Heart left ventricle (tissue), 16 donors: ENCODE measurements around the gene OR6C65. TPM values are rescaled to one million over a fixed set of nuclear protein-coding genes. Genes with fewer than 3 reads are reported as not detected.
"Not testable (repeated sequence)": the region's sequence is repeated elsewhere in the genome, so short reads cannot be mapped to it uniquely, and the experiment has no call there.

Source experiments
- ATAC-seq, 4 donors: fragments of 200-7000 bp; cut with Tn5 transposase; one replicate each; pipeline ENCODE4 v1.9.1; 2020 to 2022; ENCODE audit warnings: moderate library complexity in 4 of 4, mild to moderate bottlenecking in 3 of 4, moderate number of reproducible peaks in 1 of 4
- DNase-seq, 5 donors: peaks; one replicate each; pipeline ENCODE4 v3.0.0-alpha.2; 2020
- H3K27ac ChIP-seq, 12 donors: fragments of 200-600 bp; sonication (generic) in 4 of 12; one replicate each; pipeline versions ENCODE4 v1.5.0 to v1.8.0; 2016 to 2022; ENCODE audit warnings: mild to moderate bottlenecking in 2 of 12
- H3K27me3 ChIP-seq, 9 donors: fragments of 200-600 bp; sonication (generic) in 2 of 9; one replicate each; pipeline versions ENCODE4 v1.5.1 to v1.8.0; 2016 to 2022; ENCODE audit warnings: mild to moderate bottlenecking in 3 of 9
- H3K36me3 ChIP-seq, 9 donors: fragments of 200-600 bp; sonication (generic) in 2 of 9; one replicate each; pipeline versions ENCODE4 v1.5.0 to v1.8.0; 2018 to 2022; ENCODE audit warnings: mild to moderate bottlenecking in 2 of 9
- H3K4me1 ChIP-seq, 12 donors: fragments of 200-600 bp; sonication (generic) in 4 of 12; one replicate each; pipeline versions ENCODE4 v1.5.0 to v1.8.0; 2016 to 2022; ENCODE audit warnings: mild to moderate bottlenecking in 3 of 12
- H3K4me3 ChIP-seq, 12 donors: fragments of 200-600 bp; sonication (generic) in 4 of 12; one replicate each; pipeline versions ENCODE4 v1.5.0 to v1.8.0; 2017 to 2022; ENCODE audit warnings: mild to moderate bottlenecking in 9 of 12, moderate library complexity in 4 of 12
- H3K9me3 ChIP-seq, 12 donors: fragments of 200-600 bp; sonication (generic) in 4 of 12; one replicate each; pipeline versions ENCODE4 v1.5.0 to v1.8.0; 2016 to 2022; ENCODE audit warnings: mild to moderate bottlenecking in 1 of 12
- CTCF ChIP-seq, 12 donors: fragments of 200-600 bp; sonication (generic) in 4 of 12; IDR thresholded peaks; one replicate each; pipeline versions ENCODE4 v1.5.0 to v1.8.0; 2018 to 2022; ENCODE audit warnings: antibody characterized with exemption in 12 of 12, mild to moderate bottlenecking in 5 of 12
- POLR2A ChIP-seq, 2 donors: fragments of 450-650 bp; IDR thresholded peaks; one replicate each; pipeline ENCODE4 v1.6.1; 2017; ENCODE audit warnings: antibody characterized with exemption in 2 of 2, mild to moderate bottlenecking in 2 of 2, moderate library complexity in 2 of 2
- WGBS, 4 donors: extraction: QIAGEN DNeasy Blood & Tissue Kit in 2 of 4; methylation state at CpG; one replicate each; pipeline versions ENCODE4 v1.1.5 to v1.1.7; 2013 to 2018; 5-methylcytosine and 5-hydroxymethylcytosine counted together
- intact Hi-C, 10 donors: fragments of 100-400 bp; cut with DNase I; formaldehyde crosslinking; loops; one replicate each; pipeline versions ENCODE4 v1.11.1 to v1.14.2; 2022
- long read RNA-seq, 3 donors: library from polyadenylated mRNA; unstranded; transcript quantifications; one replicate each; pipeline ENCODE4 v2.0.0, GENCODE V29; 2020 to 2021
- polyA plus RNA-seq, 2 donors: library from polyadenylated mRNA; stranded (reverse); fragments of 200-250 nt; gene quantifications; one replicate each; pipeline ENCODE4 v1.2.3, GENCODE V29; 2013
- total RNA-seq, 9 donors: library from RNA; depleted of rRNA in 2 of 9; stranded (reverse); fragments of >200 nt in 2 of 9; fragmentation: NEBNext Ultra II Directional in 3 of 9; extraction: Animal tissue kit (Norgen Biotek cat#: 25700) in 3 of 9; gene quantifications; one replicate each; pipeline versions ENCODE4 v1.1.0 to v1.2.4, GENCODE V29; 2016 to 2023
- donor health status: ischemic (EF 13 %, LVEDD 7.1; RV severe dilation, severe dysfunction).
- donor health status: healthy with polysubstance abuse.
- donor health status: DM: no; HTN: yes; CAD: no.
- donor health status: DM: no; HTN: no; CAD: no.
- donor health status: ischemic (EF 25% LVEDD 6.9; RV normal size, moderate dysfunction).
- donor health status: ischemic (EF 25% LVEDD 5.7; RV mildly dilated, moderate dysfunction).
- donor health status: healthy.
- donor health status: DM: yes; HTN: yes; CAD: no.
- donor health status: ischemic (EF 35%, LVEDD 5.7; RV mildly dilated, moderate dysfunction).
- donor health status: nonischemic (EF 11% LVEDD 7.7; RV severe dilation, severe dysfunction).
- donor health status: DM: yes; HTN: yes; CAD: no.
- donor health status: PGD.
- donor health status: ischemic (EF 29% LVEDD 5.4; RV normal size, mild dysfunction).
- donor health status: nonischemic (EF 23%, LVEDD 6.1; RV moderate dilation, normal function).

OR6C65 gene
- total RNA-seq (not detected), polyA plus RNA-seq (not detected)
- long read RNA-seq, donor 1: 0 reads
- long read RNA-seq, donor 2: 0 reads
- long read RNA-seq, donor 3: 0 reads

GRCh38 chr12:55400229-55400628 is at the start of gene OR6C65:
Gene OR6C65 (plus strand): TSS chr12:55400529. CDS start chr12:55400529, 0 bp downstream.
- no peak within 1 kb of the TSS for H3K4me3 ChIP-seq
- ATAC-seq: no peak
- TF ChIP-seq CTCF (IDR thresholded peaks at IDR 0.05) (no peak), POLR2A (IDR thresholded peaks at IDR 0.05) (no peak)

GRCh38 chr12:55355338-55355737 is 45.0 kb upstream of the OR6C65 start:
- H3K36me3 ChIP-seq, H3K9me3 ChIP-seq, H3K4me3 ChIP-seq, ATAC-seq, H3K27ac ChIP-seq, H3K27me3 ChIP-seq, DNase-seq, H3K4me1 ChIP-seq, intact Hi-C loops: not testable (repeated sequence)
- WGBS, 4 donors: 38 to 60% (median 59%) methylated on average over 4 of the region's 4 CpGs

More at GRCh38 chr12:55400229-55400628, at the start of gene OR6C65:
- H3K4me1 ChIP-seq: no peaks in the 10 kb centered on the region
- no peak within 1 kb of the TSS for H3K27ac ChIP-seq
- peaks cover 0 to 9% (median 0%) of the 10 kb centered on the region in 12 donors for H3K9me3 ChIP-seq
- 80 to 86% (median 83%) methylated on average over 1 of the region's 1 CpG for WGBS, 4 donors
- intact Hi-C loops: no loop called here
- no peak for DNase-seq
- no peaks in the 10 kb centered on the region for H3K36me3 ChIP-seq
- H3K27me3 ChIP-seq: peaks cover 0 to 6% (median 0%) of the 10 kb centered on the region in 9 donors

- H3K4me1 ChIP-seq: no peaks in the 10 kb centered on the region
- H3K27me3 ChIP-seq: no peaks in the 10 kb centered on the region
- intact Hi-C loops: no loop called here
- 85 to 89% (median 87%) methylated on average over 4 of the region's 4 CpGs for whole genome bisulfite sequencing, 4 donors
- no peaks in the 10 kb centered on the region for H3K9me3 ChIP-seq
- no peaks in the 10 kb centered on the region for H3K36me3 ChIP-seq
- ATAC-seq (no peak), DNase-seq (no peak)
- H3K27ac ChIP-seq: no peak within 1 kb of the TSS
- TF ChIP-seq POLR2A (IDR thresholded peaks at IDR 0.05) (no peak), CTCF (IDR thresholded peaks at IDR 0.05) (no peak)
- H3K4me3 ChIP-seq: no peak within 1 kb of the TSS
These were observed 37.7 kb upstream of the OR6C65 start, which contains the start of gene OR6C75 for GRCh38 chr12:55362675-55363074. Gene OR6C75 (plus strand): TSS chr12:55362975. CDS start chr12:55365111, 2,136 bp downstream.

- intact Hi-C loops: no loop called here
These were observed 35.2 kb upstream of the OR6C65 start for GRCh38 chr12:55365086-55365485.

More at GRCh38 chr12:55365086-55365485, 35.2 kb upstream of the OR6C65 start:
- Histone ChIP-seq H3K27ac (no peak overlapping the region), H3K4me1 (no peaks in the 10 kb centered on the region), H3K27me3 (no peaks in the 10 kb centered on the region), H3K36me3 (no peaks in the 10 kb centered on the region), H3K9me3 (no peaks in the 10 kb centered on the region), H3K4me3 (no peak overlapping the region)
- DNase-seq (no peak), ATAC-seq (no peak)
- TF ChIP-seq CTCF (IDR thresholded peaks at IDR 0.05) (no peak), POLR2A (IDR thresholded peaks at IDR 0.05) (no peak)
- 52 to 59% (median 55%) methylated on average over 3 of the region's 3 CpGs for WGBS, 4 donors
